B cell (primary cell): ENCODE measurements around the gene CCNK. TPM values are rescaled to one million over a fixed set of nuclear protein-coding genes. Genes with fewer than 3 reads are reported as not detected.

ENCODE experiments used
- ATAC-seq: fragments of 200-7000 bp; cut with Tn5 transposase; one replicate; pipeline ENCODE4 v1.10.0; 2021; ENCODE audit warnings: low read depth, mild to moderate bottlenecking, moderate number of reproducible peaks, moderate library complexity
- CTCF ChIA-PET: fragments of 350-600 bp; sonication (Branson Sonifier 250); formaldehyde crosslinking; loops from one replicate; lab custom pipeline; 2021; ENCODE audit warnings: antibody characterized with exemption, inconsistent platforms; lab: Charles Lee
- POLR2A ChIA-PET: fragments of 350-600 bp; sonication (Branson Sonifier 250); formaldehyde crosslinking; loops from one replicate; lab custom pipeline; 2021; ENCODE audit warnings: antibody characterized with exemption; lab: Charles Lee
- DNase-seq: peaks from one replicate; pipeline ENCODE4 v3.0.0; 2013
- H2AFZ ChIP-seq: 2 replicates; pipeline ENCODE4 v1.6.1; 2012; ENCODE audit warnings: mild to moderate bottlenecking, low read depth, low read length; ENCODE audit not compliant: insufficient read depth, poor library complexity, severe bottlenecking
- H3K27ac ChIP-seq, 2 donors: 1 replicate in 1 of 2; 2 replicates in 1 of 2; pipeline ENCODE4 v1.5.1; 2012 to 2013; ENCODE audit warnings: low read length in 2 of 2, mild to moderate bottlenecking in 2 of 2, moderate library complexity in 1 of 2
- H3K27me3 ChIP-seq, 4 experiments: fragments of 200-600 bp in 1 of 4; sonication (generic) in 1 of 4; replicated peaks in 1 of 4; 1 replicate in 2 of 4; 2 replicates in 2 of 4; pipeline versions ENCODE4 v1.6.1 to v1.7.0; 2013 to 2016; ENCODE audit warnings: low read length in 3 of 4, mild to moderate bottlenecking in 2 of 4, mixed read lengths in 1 of 4, moderate library complexity in 1 of 4; ENCODE audit not compliant: insufficient read depth in 4 of 4, control insufficient read depth in 3 of 4; ENCODE audit errors: control extremely low read depth in 1 of 4
- H3K36me3 ChIP-seq, 2 experiments: replicated peaks in 1 of 2; 1 replicate in 1 of 2; 2 replicates in 1 of 2; pipeline versions ENCODE4 v1.6.1 to v1.7.1; 2013; ENCODE audit warnings: low read length in 1 of 2; ENCODE audit not compliant: insufficient read depth in 2 of 2, control insufficient read depth in 1 of 2; ENCODE audit errors: control extremely low read depth in 1 of 2, extremely low read depth in 1 of 2
- H3K4me1 ChIP-seq, 2 donors: fragments of 200-600 bp in 1 of 2; sonication (generic) in 1 of 2; 1 replicate in 1 of 2; 2 replicates in 1 of 2; pipeline versions ENCODE4 v1.5.1 to v1.6.1; 2013 to 2017; ENCODE audit warnings: low read length in 2 of 2; ENCODE audit not compliant: control insufficient read depth in 2 of 2, insufficient read depth in 2 of 2
- H3K4me2 ChIP-seq: replicated peaks from 2 replicates; pipeline ENCODE3; 2012; ENCODE audit warnings: mild to moderate bottlenecking, low read depth, low read length; ENCODE audit not compliant: poor library complexity, severe bottlenecking
- H3K4me3 ChIP-seq, 5 experiments: fragments of 200-600 bp in 1 of 5; sonication (generic) in 1 of 5; 1 replicate in 3 of 5; 2 replicates in 2 of 5; pipeline versions ENCODE4 v1.5.1 to v1.7.0; 2011 to 2016; ENCODE audit warnings: low read length in 4 of 5, mild to moderate bottlenecking in 4 of 5, low read depth in 2 of 5, control low read depth in 1 of 5, moderate library complexity in 1 of 5; ENCODE audit not compliant: insufficient read depth in 1 of 5; ENCODE audit errors: control extremely low read depth in 1 of 5, extremely low read depth in 1 of 5
- H3K79me2 ChIP-seq: fragments of 200-600 bp; sonication (generic); one replicate; pipeline ENCODE4 v1.6.0; 2016; ENCODE audit warnings: low read length; ENCODE audit not compliant: control insufficient read depth, insufficient read depth
- H3K9ac ChIP-seq: fragments of 200-600 bp; sonication (generic); 2 replicates; pipeline ENCODE4 v1.6.1; 2017; ENCODE audit warnings: mild to moderate bottlenecking, low read length, moderate library complexity
- H3K9me3 ChIP-seq, 3 donors: one replicate each; pipeline versions ENCODE4 v1.6.1 to v1.7.1; 2013; ENCODE audit warnings: low read length in 2 of 3; ENCODE audit not compliant: control insufficient read depth in 2 of 3, insufficient read depth in 1 of 3; ENCODE audit errors: control extremely low read depth in 1 of 3
- H4K20me1 ChIP-seq: 2 replicates; pipeline ENCODE4 v1.6.0; 2012; ENCODE audit warnings: mild to moderate bottlenecking, low read length; ENCODE audit not compliant: insufficient read depth, control insufficient read depth, poor library complexity, severe bottlenecking
- H3K27ac Mint-ChIP-seq: one replicate; pipeline ENCODE4 v1.8.0; 2021; ENCODE audit warnings: mixed read lengths
- H3K27me3 Mint-ChIP-seq: one replicate; pipeline ENCODE4 v1.8.0; 2021; ENCODE audit warnings: mixed read lengths
- H3K4me1 Mint-ChIP-seq: one replicate; pipeline ENCODE4 v1.8.0; 2021; ENCODE audit warnings: mixed read lengths
- H3K4me3 Mint-ChIP-seq: one replicate; pipeline ENCODE4 v1.8.0; 2021; ENCODE audit warnings: mixed read lengths
- H3K9me3 Mint-ChIP-seq: one replicate; pipeline ENCODE4 v1.8.0; 2022; ENCODE audit warnings: mixed read lengths; ENCODE audit not compliant: insufficient read depth
- EZH2 ChIP-seq: IDR thresholded peaks from 2 replicates; pipeline ENCODE4 v1.6.1; 2012; ENCODE audit warnings: borderline replicate concordance, low read depth, mild to moderate bottlenecking, moderate library complexity, low read length; ENCODE audit not compliant: insufficient read depth, poor library complexity, severe bottlenecking
- WGBS: methylation state at CpG from one replicate; pipeline ENCODE4 v1.1.5; 2013; ENCODE audit warnings: missing lambda C conversion rate; ENCODE audit not compliant: insufficient coverage; 5-methylcytosine and 5-hydroxymethylcytosine counted together
- intact Hi-C: fragments of 100-400 bp; cut with micrococcal nuclease; formaldehyde crosslinking; loops from one replicate; pipeline ENCODE4 v1.10.0; 2022
- polyA plus RNA-seq: library from polyadenylated mRNA; depleted of rRNA; stranded (reverse); fragments of >200 nt; gene quantifications from 2 replicates; pipeline ENCODE4 v1.2.3, GENCODE V29; 2012
- total RNA-seq, 2 donors: library from RNA; stranded (reverse); fragments of 120-200 nt in 1 of 2; gene quantifications; 1 replicate in 1 of 2; 2 replicates in 1 of 2; pipeline versions ENCODE4 v1.2.3 to v1.2.4, GENCODE V29; 2013 to 2022
- TF ChIP-seq, protein P1 (sequence below): fragments of 200-600 bp; IDR thresholded peaks from one replicate; pipeline ENCODE4 v1.8.0; 2022; ENCODE audit warnings: antibody characterized with exemption, mild to moderate bottlenecking

The CCNK gene
- total and polyA plus RNA-seq, 2 donors (not counting 1 experiment from before 2014, with no cell fraction given), result 17.5 to 82.0 TPM

DNA sequence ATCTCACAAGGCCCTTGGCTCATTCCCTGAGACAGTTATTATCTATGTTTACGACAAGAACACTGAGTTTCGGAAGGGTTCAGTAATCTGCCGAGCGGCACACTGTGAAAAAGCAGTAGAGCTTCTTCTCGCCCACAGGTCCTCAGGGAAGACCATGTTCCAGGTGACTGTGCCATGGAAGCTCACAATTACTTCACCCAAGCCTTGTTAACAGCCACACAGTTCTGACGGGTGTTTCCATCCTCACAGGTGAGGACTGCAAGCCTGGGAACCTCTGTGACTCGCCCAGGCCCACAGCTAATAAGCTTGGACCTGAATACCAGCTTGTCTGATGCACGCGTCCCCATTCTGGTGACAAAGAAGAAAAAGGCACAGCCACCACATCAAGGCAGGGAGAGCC is 15.9 kb upstream of the CCNK start:
- Mint-ChIP-seq H3K27me3 (no peaks in the 10 kb centered on the region), H3K27ac (no peak overlapping the region), H3K4me1 (peaks cover 11% of the 10 kb centered on the region), H3K4me3 (no peak overlapping the region), H3K9me3 (no peaks in the 10 kb centered on the region)
- peaks cover 46% of the 10 kb centered on the region for H3K79me2 ChIP-seq
- ChIA-PET CTCF (no interaction called here), POLR2A (no interaction called here)
- ATAC-seq, result no peak
- no peak overlapping the region for H2AFZ ChIP-seq
- peaks cover 44% of the 10 kb centered on the region for H4K20me1 ChIP-seq
- H3K4me1 ChIP-seq, result no peaks in the 10 kb centered on the region
- no peaks in the 10 kb centered on the region for H3K27me3 ChIP-seq
- H3K4me3 ChIP-seq, result no peak overlapping the region
- H3K4me2 ChIP-seq, result no peak overlapping the region
- H3K36me3 ChIP-seq, result peaks cover 18 to 39% of the 10 kb centered on the region in 2 experiments
- intact Hi-C loops, result no loop called here
- no peak for DNase-seq
- H3K27ac ChIP-seq, result no peak overlapping the region
- H3K9ac ChIP-seq, result no peak overlapping the region
- WGBS, result 94% methylated on average over 9 of the region's 9 CpGs
- H3K9me3 ChIP-seq, result no peaks in the 10 kb centered on the region
- no peak for TF ChIP-seq EZH2
- TF ChIP-seq, protein P1, sequence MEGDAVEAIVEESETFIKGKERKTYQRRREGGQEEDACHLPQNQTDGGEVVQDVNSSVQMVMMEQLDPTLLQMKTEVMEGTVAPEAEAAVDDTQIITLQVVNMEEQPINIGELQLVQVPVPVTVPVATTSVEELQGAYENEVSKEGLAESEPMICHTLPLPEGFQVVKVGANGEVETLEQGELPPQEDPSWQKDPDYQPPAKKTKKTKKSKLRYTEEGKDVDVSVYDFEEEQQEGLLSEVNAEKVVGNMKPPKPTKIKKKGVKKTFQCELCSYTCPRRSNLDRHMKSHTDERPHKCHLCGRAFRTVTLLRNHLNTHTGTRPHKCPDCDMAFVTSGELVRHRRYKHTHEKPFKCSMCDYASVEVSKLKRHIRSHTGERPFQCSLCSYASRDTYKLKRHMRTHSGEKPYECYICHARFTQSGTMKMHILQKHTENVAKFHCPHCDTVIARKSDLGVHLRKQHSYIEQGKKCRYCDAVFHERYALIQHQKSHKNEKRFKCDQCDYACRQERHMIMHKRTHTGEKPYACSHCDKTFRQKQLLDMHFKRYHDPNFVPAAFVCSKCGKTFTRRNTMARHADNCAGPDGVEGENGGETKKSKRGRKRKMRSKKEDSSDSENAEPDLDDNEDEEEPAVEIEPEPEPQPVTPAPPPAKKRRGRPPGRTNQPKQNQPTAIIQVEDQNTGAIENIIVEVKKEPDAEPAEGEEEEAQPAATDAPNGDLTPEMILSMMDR, result no peak

DNA sequence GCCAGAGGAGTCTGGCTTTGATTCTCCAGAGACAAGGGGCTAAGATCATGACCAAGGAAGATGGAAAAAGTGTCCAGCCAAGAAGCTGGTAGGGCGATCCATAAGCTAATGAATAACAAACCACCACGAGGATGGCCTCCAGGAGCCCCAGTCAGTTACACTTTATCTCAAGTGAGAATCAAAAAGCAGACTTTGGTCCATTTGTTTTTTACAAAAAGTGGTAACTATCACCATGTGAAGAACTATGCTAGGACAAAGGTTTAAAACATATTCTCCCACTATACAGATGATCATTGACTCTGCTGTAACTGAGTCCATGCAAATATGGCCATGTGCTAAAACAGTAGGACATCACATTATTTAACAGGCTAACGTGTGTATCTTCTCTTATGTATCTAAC is 14.5 kb upstream of the CCNK start:
- CTCF ChIA-PET, result no interaction called here
- intact Hi-C loops, result no loop called here

More for the DNA sequence above, 14.5 kb upstream of the CCNK start:
- peaks cover 60% of the 10 kb centered on the region for H3K79me2 ChIP-seq
- no peaks in the 10 kb centered on the region for H3K9me3 ChIP-seq
- DNase-seq (no peak), ATAC-seq (no peak)
- Mint-ChIP-seq H3K9me3 (no peaks in the 10 kb centered on the region), H3K27ac (no peak overlapping the region), H3K4me3 (no peak overlapping the region), H3K4me1 (peaks cover 11% of the 10 kb centered on the region), H3K27me3 (no peaks in the 10 kb centered on the region)
- H3K4me3 ChIP-seq, result no peak overlapping the region
- 83% methylated on average over 2 of the region's 3 CpGs for WGBS
- no peak overlapping the region for H2AFZ ChIP-seq
- H3K36me3 ChIP-seq, result peaks cover 12 to 29% of the 10 kb centered on the region in 2 experiments
- TF ChIP-seq, protein P1, result no peak
- TF ChIP-seq EZH2, result no peak
- H3K27ac ChIP-seq, result no peak overlapping the region
- peaks cover 59% of the 10 kb centered on the region for H4K20me1 ChIP-seq
- H3K4me2 ChIP-seq, result no peak overlapping the region
- H3K4me1 ChIP-seq, result no peaks in the 10 kb centered on the region
- no peaks in the 10 kb centered on the region for H3K27me3 ChIP-seq
- H3K9ac ChIP-seq, result no peak overlapping the region
- POLR2A ChIA-PET, result no interaction called here
